WTC11 (cell line): Measurements from ENCODE around the gene FGF5.

Source experiments
- CREB1 ChIP-seq: sonication (generic); formaldehyde crosslinking; IDR thresholded peaks from 2 replicates; pipeline ENCODE4 v1.8.0; 2023; ENCODE audit warnings: mild to moderate bottlenecking, missing genetic modification reagents
- MYBL2 ChIP-seq: sonication (generic); formaldehyde crosslinking; IDR thresholded peaks from 2 replicates; pipeline ENCODE4 v1.8.1; 2023; ENCODE audit warnings: mild to moderate bottlenecking, moderate library complexity, missing genetic modification reagents
- SMAD3 ChIP-seq: sonication (generic); formaldehyde crosslinking; IDR thresholded peaks from 2 replicates; pipeline ENCODE4 v1.8.0; 2022; ENCODE audit warnings: missing genetic modification reagents, mild to moderate bottlenecking, borderline replicate concordance
- SP1 ChIP-seq: sonication (generic); formaldehyde crosslinking; conservative IDR thresholded peaks from 2 replicates; pipeline ENCODE4 v1.8.1; 2022; ENCODE audit warnings: missing genetic modification reagents
- TEAD4 ChIP-seq: sonication (generic); formaldehyde crosslinking; IDR thresholded peaks from 2 replicates; pipeline ENCODE4 v1.8.0; 2022; ENCODE audit warnings: mild to moderate bottlenecking, missing genetic modification reagents
- TP53 ChIP-seq: sonication (generic); formaldehyde crosslinking; IDR thresholded peaks from 2 replicates; pipeline ENCODE4 v1.8.1; 2023; ENCODE audit warnings: mild to moderate bottlenecking, missing genetic modification reagents
- ZNF121 ChIP-seq: sonication (generic); formaldehyde crosslinking; IDR thresholded peaks from 2 replicates; pipeline ENCODE4 v1.8.0; 2023; ENCODE audit warnings: missing genetic modification reagents
- ZNF219 ChIP-seq: sonication (generic); formaldehyde crosslinking; IDR thresholded peaks from 2 replicates; pipeline ENCODE4 v1.8.0; 2023; ENCODE audit warnings: missing genetic modification reagents, mild to moderate bottlenecking, borderline replicate concordance
- ZNF232 ChIP-seq: sonication (generic); formaldehyde crosslinking; IDR thresholded peaks from 2 replicates; pipeline ENCODE4 v1.8.0; 2022; ENCODE audit warnings: mild to moderate bottlenecking, missing genetic modification reagents
- TF ChIP-seq, protein P1 (sequence below): fragments of 200-600 bp; IDR thresholded peaks from 2 replicates; pipeline ENCODE4 v1.8.0; 2022; ENCODE audit warnings: antibody characterized with exemption
- TF ChIP-seq, protein P2 (sequence below): sonication (generic); formaldehyde crosslinking; conservative IDR thresholded peaks from 2 replicates; pipeline ENCODE4 v1.8.1; 2022; ENCODE audit warnings: mild to moderate bottlenecking, missing genetic modification reagents
- TF ChIP-seq, protein P3 (sequence below): sonication (generic); formaldehyde crosslinking; IDR thresholded peaks from 2 replicates; pipeline ENCODE4 v1.8.0; 2022; ENCODE audit warnings: mild to moderate bottlenecking, missing genetic modification reagents
- TF ChIP-seq, protein P4 (sequence below): fragments of 250-450 bp; sonication (Bioruptor Pico); IDR thresholded peaks from 2 replicates; pipeline ENCODE4 v1.9.0; 2021; ENCODE audit warnings: mild to moderate bottlenecking, borderline replicate concordance
- TF ChIP-seq, protein P5 (sequence below): sonication (generic); formaldehyde crosslinking; IDR thresholded peaks from 2 replicates; pipeline ENCODE4 v1.8.0; 2022; ENCODE audit warnings: mild to moderate bottlenecking, missing genetic modification reagents

DNA sequence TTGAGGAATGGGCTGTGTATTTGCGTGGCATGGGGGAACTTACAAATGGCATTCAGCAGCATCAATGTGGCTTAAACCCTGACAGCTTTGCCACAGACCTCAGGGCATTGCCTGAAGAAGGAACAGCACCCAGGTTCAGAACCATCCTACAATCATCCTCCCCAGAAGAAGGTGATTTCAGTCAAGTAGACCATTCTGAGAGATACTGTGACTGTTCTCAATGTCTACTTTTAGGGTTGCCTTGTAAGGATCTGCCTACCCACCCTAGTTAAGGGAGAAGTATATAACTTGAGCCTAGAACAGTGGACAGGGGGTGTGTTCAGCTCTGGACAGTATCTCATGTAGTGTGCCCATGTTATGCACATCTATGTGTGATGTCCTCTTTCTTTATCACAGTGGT lies 1.6 kb upstream of the FGF5 start:
- TF ChIP-seq CREB1 (CRISPR knock-in tag) (no peak), MYBL2 (CRISPR knock-in tag) (no peak), ZNF232 (CRISPR knock-in tag) (no peak), TEAD4 (no peak), SMAD3 (CRISPR knock-in tag) (no peak), SP1 (CRISPR knock-in tag) (no peak), ZNF219 (CRISPR knock-in tag) (no peak), ZNF121 (CRISPR knock-in tag) (no peak), TP53 (CRISPR knock-in tag) (no peak)
- TF ChIP-seq, protein P1, sequence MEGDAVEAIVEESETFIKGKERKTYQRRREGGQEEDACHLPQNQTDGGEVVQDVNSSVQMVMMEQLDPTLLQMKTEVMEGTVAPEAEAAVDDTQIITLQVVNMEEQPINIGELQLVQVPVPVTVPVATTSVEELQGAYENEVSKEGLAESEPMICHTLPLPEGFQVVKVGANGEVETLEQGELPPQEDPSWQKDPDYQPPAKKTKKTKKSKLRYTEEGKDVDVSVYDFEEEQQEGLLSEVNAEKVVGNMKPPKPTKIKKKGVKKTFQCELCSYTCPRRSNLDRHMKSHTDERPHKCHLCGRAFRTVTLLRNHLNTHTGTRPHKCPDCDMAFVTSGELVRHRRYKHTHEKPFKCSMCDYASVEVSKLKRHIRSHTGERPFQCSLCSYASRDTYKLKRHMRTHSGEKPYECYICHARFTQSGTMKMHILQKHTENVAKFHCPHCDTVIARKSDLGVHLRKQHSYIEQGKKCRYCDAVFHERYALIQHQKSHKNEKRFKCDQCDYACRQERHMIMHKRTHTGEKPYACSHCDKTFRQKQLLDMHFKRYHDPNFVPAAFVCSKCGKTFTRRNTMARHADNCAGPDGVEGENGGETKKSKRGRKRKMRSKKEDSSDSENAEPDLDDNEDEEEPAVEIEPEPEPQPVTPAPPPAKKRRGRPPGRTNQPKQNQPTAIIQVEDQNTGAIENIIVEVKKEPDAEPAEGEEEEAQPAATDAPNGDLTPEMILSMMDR: no peak
- TF ChIP-seq, protein P2, sequence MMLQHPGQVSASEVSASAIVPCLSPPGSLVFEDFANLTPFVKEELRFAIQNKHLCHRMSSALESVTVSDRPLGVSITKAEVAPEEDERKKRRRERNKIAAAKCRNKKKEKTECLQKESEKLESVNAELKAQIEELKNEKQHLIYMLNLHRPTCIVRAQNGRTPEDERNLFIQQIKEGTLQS (CRISPR knock-in tag): no peak
- TF ChIP-seq, protein P3, sequence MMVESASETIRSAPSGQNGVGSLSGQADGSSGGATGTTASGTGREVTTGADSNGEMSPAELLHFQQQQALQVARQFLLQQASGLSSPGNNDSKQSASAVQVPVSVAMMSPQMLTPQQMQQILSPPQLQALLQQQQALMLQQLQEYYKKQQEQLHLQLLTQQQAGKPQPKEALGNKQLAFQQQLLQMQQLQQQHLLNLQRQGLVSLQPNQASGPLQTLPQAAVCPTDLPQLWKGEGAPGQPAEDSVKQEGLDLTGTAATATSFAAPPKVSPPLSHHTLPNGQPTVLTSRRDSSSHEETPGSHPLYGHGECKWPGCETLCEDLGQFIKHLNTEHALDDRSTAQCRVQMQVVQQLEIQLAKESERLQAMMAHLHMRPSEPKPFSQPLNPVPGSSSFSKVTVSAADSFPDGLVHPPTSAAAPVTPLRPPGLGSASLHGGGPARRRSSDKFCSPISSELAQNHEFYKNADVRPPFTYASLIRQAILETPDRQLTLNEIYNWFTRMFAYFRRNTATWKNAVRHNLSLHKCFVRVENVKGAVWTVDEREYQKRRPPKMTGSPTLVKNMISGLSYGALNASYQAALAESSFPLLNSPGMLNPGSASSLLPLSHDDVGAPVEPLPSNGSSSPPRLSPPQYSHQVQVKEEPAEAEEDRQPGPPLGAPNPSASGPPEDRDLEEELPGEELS (CRISPR knock-in tag): no peak
- TF ChIP-seq, protein P4, sequence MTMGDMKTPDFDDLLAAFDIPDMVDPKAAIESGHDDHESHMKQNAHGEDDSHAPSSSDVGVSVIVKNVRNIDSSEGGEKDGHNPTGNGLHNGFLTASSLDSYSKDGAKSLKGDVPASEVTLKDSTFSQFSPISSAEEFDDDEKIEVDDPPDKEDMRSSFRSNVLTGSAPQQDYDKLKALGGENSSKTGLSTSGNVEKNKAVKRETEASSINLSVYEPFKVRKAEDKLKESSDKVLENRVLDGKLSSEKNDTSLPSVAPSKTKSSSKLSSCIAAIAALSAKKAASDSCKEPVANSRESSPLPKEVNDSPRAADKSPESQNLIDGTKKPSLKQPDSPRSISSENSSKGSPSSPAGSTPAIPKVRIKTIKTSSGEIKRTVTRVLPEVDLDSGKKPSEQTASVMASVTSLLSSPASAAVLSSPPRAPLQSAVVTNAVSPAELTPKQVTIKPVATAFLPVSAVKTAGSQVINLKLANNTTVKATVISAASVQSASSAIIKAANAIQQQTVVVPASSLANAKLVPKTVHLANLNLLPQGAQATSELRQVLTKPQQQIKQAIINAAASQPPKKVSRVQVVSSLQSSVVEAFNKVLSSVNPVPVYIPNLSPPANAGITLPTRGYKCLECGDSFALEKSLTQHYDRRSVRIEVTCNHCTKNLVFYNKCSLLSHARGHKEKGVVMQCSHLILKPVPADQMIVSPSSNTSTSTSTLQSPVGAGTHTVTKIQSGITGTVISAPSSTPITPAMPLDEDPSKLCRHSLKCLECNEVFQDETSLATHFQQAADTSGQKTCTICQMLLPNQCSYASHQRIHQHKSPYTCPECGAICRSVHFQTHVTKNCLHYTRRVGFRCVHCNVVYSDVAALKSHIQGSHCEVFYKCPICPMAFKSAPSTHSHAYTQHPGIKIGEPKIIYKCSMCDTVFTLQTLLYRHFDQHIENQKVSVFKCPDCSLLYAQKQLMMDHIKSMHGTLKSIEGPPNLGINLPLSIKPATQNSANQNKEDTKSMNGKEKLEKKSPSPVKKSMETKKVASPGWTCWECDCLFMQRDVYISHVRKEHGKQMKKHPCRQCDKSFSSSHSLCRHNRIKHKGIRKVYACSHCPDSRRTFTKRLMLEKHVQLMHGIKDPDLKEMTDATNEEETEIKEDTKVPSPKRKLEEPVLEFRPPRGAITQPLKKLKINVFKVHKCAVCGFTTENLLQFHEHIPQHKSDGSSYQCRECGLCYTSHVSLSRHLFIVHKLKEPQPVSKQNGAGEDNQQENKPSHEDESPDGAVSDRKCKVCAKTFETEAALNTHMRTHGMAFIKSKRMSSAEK: no peak
- TF ChIP-seq, protein P5, sequence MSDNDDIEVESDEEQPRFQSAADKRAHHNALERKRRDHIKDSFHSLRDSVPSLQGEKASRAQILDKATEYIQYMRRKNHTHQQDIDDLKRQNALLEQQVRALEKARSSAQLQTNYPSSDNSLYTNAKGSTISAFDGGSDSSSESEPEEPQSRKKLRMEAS: no peak
